Nephron (organoid): ENCODE results near the gene LCP1.

Experiments
- H3K27ac Mint-ChIP-seq, 3 experiments: 2 replicates each; pipeline ENCODE4 v1.8.0; 2020; ENCODE audit warnings: mixed read lengths in 3 of 3, mild to moderate bottlenecking in 2 of 3, moderate library complexity in 1 of 3
- H3K27me3 Mint-ChIP-seq: 2 replicates; pipeline ENCODE4 v1.8.0; 2021; ENCODE audit warnings: low read depth, mild to moderate bottlenecking, moderate library complexity, mixed read lengths
- H3K36me3 Mint-ChIP-seq: 2 replicates; pipeline ENCODE4 v1.8.0; 2020; ENCODE audit warnings: low read depth, mixed read lengths
- H3K4me1 Mint-ChIP-seq: 2 replicates; pipeline ENCODE4 v1.8.0; 2020; ENCODE audit warnings: mixed read lengths
- H3K4me3 Mint-ChIP-seq, 3 experiments: 2 replicates each; pipeline ENCODE4 v1.8.0; 2020; ENCODE audit warnings: mild to moderate bottlenecking in 3 of 3, mixed read lengths in 3 of 3, moderate library complexity in 2 of 3
- H3K9me3 Mint-ChIP-seq: 2 replicates; pipeline ENCODE4 v1.8.0; 2020; ENCODE audit warnings: mixed read lengths
- CTCF ChIP-seq, 3 experiments: fragments of 200-600 bp; sonication (generic); IDR thresholded peaks; one replicate each; pipeline ENCODE4 v1.5.0; 2021; ENCODE audit warnings: antibody characterized with exemption in 3 of 3; ENCODE audit not compliant: unreplicated experiment in 3 of 3

Gene LCP1

GRCh38 chr13:46134961-46135522 lies 46.9 kb downstream of the LCP1 start:
- TF ChIP-seq CTCF (IDR thresholded peaks at IDR 0.05; ENCODE audit: unreplicated experiment in 3 of 3), result no peak
- Mint-ChIP-seq H3K9me3 (no peaks in the 10 kb centered on the region), H3K36me3 (no peaks in the 10 kb centered on the region), H3K27me3 (no peaks in the 10 kb centered on the region), H3K27ac (peak overlapping the region; percentile 4 to 87 (median 32)), H3K4me3 (no peak overlapping the region), H3K4me1 (peaks cover 10% of the 10 kb centered on the region)

- Mint-ChIP-seq H3K9me3 (no peaks in the 10 kb centered on the region), H3K27ac (peak overlapping the region in 1 of 3 experiments; percentile 87), H3K36me3 (no peaks in the 10 kb centered on the region), H3K27me3 (no peaks in the 10 kb centered on the region), H3K4me3 (no peak overlapping the region), H3K4me1 (peaks cover 10% of the 10 kb centered on the region)
- no peak for TF ChIP-seq CTCF (IDR thresholded peaks at IDR 0.05; ENCODE audit: unreplicated experiment in 3 of 3)
Measured at GRCh38 chr13:46134494-46134893, 47.5 kb downstream of the LCP1 start.

GRCh38 chr13:46132109-46132508 lies 49.9 kb downstream of the LCP1 start:
- no peak for TF ChIP-seq CTCF (IDR thresholded peaks at IDR 0.05; ENCODE audit: unreplicated experiment in 3 of 3)
- H3K4me1 Mint-ChIP-seq, result no peaks in the 10 kb centered on the region
- no peaks in the 10 kb centered on the region for H3K27me3 Mint-ChIP-seq
- no peak overlapping the region for H3K27ac Mint-ChIP-seq
- H3K36me3 Mint-ChIP-seq, result no peaks in the 10 kb centered on the region
- no peak overlapping the region for H3K4me3 Mint-ChIP-seq
- no peaks in the 10 kb centered on the region for H3K9me3 Mint-ChIP-seq

- H3K36me3 Mint-ChIP-seq, result no peaks in the 10 kb centered on the region
Measured at GRCh38 chr13:46131705-46132104, 50.3 kb downstream of the LCP1 start.

GRCh38 chr13:46129955-46130618 lies 51.9 kb downstream of the LCP1 start:
- TF ChIP-seq CTCF (IDR thresholded peaks at IDR 0.05; ENCODE audit: unreplicated experiment in 3 of 3), result no peak
- peaks cover 5% of the 10 kb centered on the region for H3K4me1 Mint-ChIP-seq
- no peaks in the 10 kb centered on the region for H3K36me3 Mint-ChIP-seq
- no peaks in the 10 kb centered on the region for H3K9me3 Mint-ChIP-seq
- no peak overlapping the region for H3K27ac Mint-ChIP-seq
- H3K27me3 Mint-ChIP-seq, result peaks cover 3% of the 10 kb centered on the region
- H3K4me3 Mint-ChIP-seq, result no peak overlapping the region

More at GRCh38 chr13:46131705-46132104, 50.3 kb downstream of the LCP1 start:
- Mint-ChIP-seq H3K4me1 (no peaks in the 10 kb centered on the region), H3K4me3 (no peak overlapping the region), H3K9me3 (no peaks in the 10 kb centered on the region), H3K27ac (no peak overlapping the region), H3K27me3 (peaks cover 2% of the 10 kb centered on the region)
- no peak for TF ChIP-seq CTCF (IDR thresholded peaks at IDR 0.05; ENCODE audit: unreplicated experiment in 3 of 3)

- no peak for TF ChIP-seq CTCF (IDR thresholded peaks at IDR 0.05; ENCODE audit: unreplicated experiment in 3 of 3)
- Mint-ChIP-seq H3K4me1 (peaks cover 5% of the 10 kb centered on the region), H3K27ac (peak overlapping the region in 1 of 3 experiments; percentile 3), H3K27me3 (peaks cover 3% of the 10 kb centered on the region), H3K4me3 (no peak overlapping the region), H3K36me3 (no peaks in the 10 kb centered on the region), H3K9me3 (no peaks in the 10 kb centered on the region)
Measured at GRCh38 chr13:46129124-46129523, 52.9 kb downstream of the LCP1 start.
